Mesenchymal stem cell (in vitro differentiated cells and primary cell): ENCODE results near the gene KIF25.
A peak's percentile ranks its signal among the peaks of the same experiment; 100 is the strongest.

Source experiments
- DNase-seq: peaks from one replicate; pipeline ENCODE4 v3.0.0-alpha.2; 2013
- H2AFZ ChIP-seq: one replicate; pipeline ENCODE4 v1.6.1; 2013; ENCODE audit warnings: low read depth, mild to moderate bottlenecking, control low read depth, inconsistent platforms, low read length, moderate library complexity
- H2AK5ac ChIP-seq: 2 replicates; pipeline ENCODE4 v1.6.1; 2013; ENCODE audit warnings: low read length, moderate library complexity, mild to moderate bottlenecking, inconsistent platforms; ENCODE audit not compliant: severe bottlenecking
- H2BK120ac ChIP-seq: one replicate; pipeline ENCODE4 v1.6.1; 2013; ENCODE audit warnings: low read depth, mild to moderate bottlenecking, inconsistent platforms, low read length, moderate library complexity
- H2BK12ac ChIP-seq, 2 experiments: one replicate each; pipeline ENCODE4 v1.6.1; 2013; ENCODE audit warnings: inconsistent platforms in 2 of 2, low read length in 2 of 2, mild to moderate bottlenecking in 2 of 2, moderate library complexity in 2 of 2, control low read depth in 1 of 2
- H2BK15ac ChIP-seq: one replicate; pipeline ENCODE4 v1.6.1; 2013; ENCODE audit warnings: mild to moderate bottlenecking, low read depth, inconsistent platforms; ENCODE audit not compliant: poor library complexity, severe bottlenecking
- H2BK5ac ChIP-seq: 2 replicates; pipeline ENCODE4 v1.6.1; 2013; ENCODE audit warnings: low read depth, mild to moderate bottlenecking, low read length, control low read depth, inconsistent platforms; ENCODE audit not compliant: poor library complexity, severe bottlenecking
- H3K14ac ChIP-seq, 2 experiments: one replicate each; pipeline ENCODE4 v1.6.1; 2013; ENCODE audit warnings: inconsistent platforms in 2 of 2, low read length in 2 of 2, control low read depth in 1 of 2, mild to moderate bottlenecking in 1 of 2, moderate library complexity in 1 of 2
- H3K18ac ChIP-seq, 2 experiments: one replicate each; pipeline ENCODE4 v1.6.1; 2013; ENCODE audit warnings: inconsistent platforms in 2 of 2, low read length in 2 of 2, control low read depth in 1 of 2, low read depth in 1 of 2, mild to moderate bottlenecking in 1 of 2
- H3K23ac ChIP-seq, 2 experiments: one replicate each; pipeline ENCODE4 v1.6.1; 2013; ENCODE audit warnings: inconsistent platforms in 2 of 2, low read length in 2 of 2, mild to moderate bottlenecking in 2 of 2, moderate library complexity in 2 of 2, control low read depth in 1 of 2
- H3K27ac ChIP-seq: 2 replicates; pipeline ENCODE4 v1.5.1; 2013; ENCODE audit warnings: mild to moderate bottlenecking, moderate library complexity, low read length, control low read depth, inconsistent platforms; ENCODE audit not compliant: poor library complexity, severe bottlenecking
- H3K27me3 ChIP-seq, 2 experiments: 2 replicates each; pipeline versions ENCODE4 v1.6.1 to v1.7.0; 2013; ENCODE audit warnings: low read length in 2 of 2, mild to moderate bottlenecking in 2 of 2, moderate library complexity in 2 of 2, control low read depth in 1 of 2, inconsistent platforms in 1 of 2; ENCODE audit not compliant: control insufficient read depth in 1 of 2, insufficient read depth in 1 of 2
- H3K36me3 ChIP-seq, 2 experiments: 2 replicates each; pipeline versions ENCODE4 v1.6.1 to v1.7.0; 2013; ENCODE audit warnings: low read length in 2 of 2, control low read depth in 1 of 2, inconsistent platforms in 1 of 2, low read depth in 1 of 2, mild to moderate bottlenecking in 1 of 2; ENCODE audit not compliant: insufficient read depth in 2 of 2, control insufficient read depth in 1 of 2
- H3K4ac ChIP-seq, 2 experiments: one replicate each; pipeline ENCODE4 v1.6.1; 2013; ENCODE audit warnings: inconsistent platforms in 2 of 2, low read length in 2 of 2, mild to moderate bottlenecking in 2 of 2, moderate library complexity in 2 of 2, control low read depth in 1 of 2, low read depth in 1 of 2
- H3K4me1 ChIP-seq: 2 replicates; pipeline ENCODE4 v1.6.1; 2013; ENCODE audit warnings: low read depth, low read length, control low read depth; ENCODE audit not compliant: control insufficient read depth, insufficient read depth
- H3K4me2 ChIP-seq: 2 replicates; pipeline ENCODE4 v1.6.1; 2013; ENCODE audit warnings: low read length, mild to moderate bottlenecking, inconsistent platforms; ENCODE audit not compliant: poor library complexity, severe bottlenecking
- H3K4me3 ChIP-seq, 2 experiments: 2 replicates each; pipeline versions ENCODE4 v1.5.1 to v1.7.0; 2013; ENCODE audit warnings: low read length in 2 of 2, mild to moderate bottlenecking in 2 of 2, control low read depth in 1 of 2, low read depth in 1 of 2; ENCODE audit not compliant: insufficient read depth in 1 of 2
- H3K79me1 ChIP-seq: replicated peaks from 2 replicates; pipeline ENCODE4 v1.6.1; 2013; ENCODE audit warnings: mild to moderate bottlenecking, control low read depth, low read length, inconsistent platforms; ENCODE audit not compliant: poor library complexity, severe bottlenecking
- H3K9ac ChIP-seq: 2 replicates; pipeline ENCODE4 v1.7.0; 2013; ENCODE audit warnings: mild to moderate bottlenecking, low read length, moderate library complexity
- H3K9me3 ChIP-seq: 2 replicates; pipeline ENCODE4 v1.7.0; 2013; ENCODE audit warnings: mild to moderate bottlenecking, low read length; ENCODE audit not compliant: control insufficient read depth
- H4K8ac ChIP-seq: one replicate; pipeline ENCODE4 v1.6.1; 2013; ENCODE audit warnings: inconsistent platforms, mild to moderate bottlenecking, low read length, moderate library complexity
- H4K91ac ChIP-seq: one replicate; pipeline ENCODE4 v1.6.1; 2013; ENCODE audit warnings: mild to moderate bottlenecking, low read length, inconsistent platforms
- WGBS: methylation state at CpG from one replicate; pipeline ENCODE4 v1.1.7; 2013; ENCODE audit warnings: mixed read lengths; 5-methylcytosine and 5-hydroxymethylcytosine counted together

Gene KIF25

DNA sequence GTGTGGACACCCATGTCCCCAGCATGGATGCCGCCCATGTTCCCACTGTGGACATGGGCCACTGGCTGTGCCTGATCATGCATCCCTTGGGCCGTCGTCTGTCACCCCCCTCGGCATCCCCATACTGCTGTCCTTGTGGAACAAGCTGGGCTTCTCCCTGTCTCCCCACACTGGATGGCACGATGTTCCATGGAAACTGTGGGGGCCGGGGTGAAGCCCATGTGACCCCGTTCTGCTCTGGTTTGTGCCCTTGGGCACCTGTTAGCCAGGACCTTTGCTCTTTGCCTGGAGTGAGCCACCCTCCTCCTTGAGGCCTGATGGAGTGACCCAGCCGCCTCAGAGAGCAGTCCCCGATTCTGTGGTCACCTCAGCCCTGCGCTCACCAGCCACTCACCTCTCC is 89.1 kb downstream of the KIF25 start:
- WGBS: 95% methylated on average over 10 of the region's 10 CpGs
- peaks cover 46% of the 10 kb centered on the region for H3K4me1 ChIP-seq
- H3K4me2 ChIP-seq: no peak overlapping the region
- H3K23ac ChIP-seq: no peak overlapping the region
- H4K91ac ChIP-seq: no peak overlapping the region
- H2AK5ac ChIP-seq: peak overlapping the region; percentile 37
- H2BK15ac ChIP-seq: no peak overlapping the region
- H2BK5ac ChIP-seq: no peak overlapping the region
- H2BK120ac ChIP-seq: no peak overlapping the region
- no peaks in the 10 kb centered on the region for H3K79me1 ChIP-seq
- DNase-seq: no peak
- H3K9me3 ChIP-seq: no peaks in the 10 kb centered on the region
- peak overlapping the region; percentile 6 to 34 for H2BK12ac ChIP-seq
- peak overlapping the region; percentile 2 for H2AFZ ChIP-seq
- H3K18ac ChIP-seq: no peak overlapping the region
- no peak overlapping the region for H3K9ac ChIP-seq
- no peak overlapping the region for H3K4me3 ChIP-seq
- peak overlapping the region; percentile 27 for H4K8ac ChIP-seq
- H3K36me3 ChIP-seq: no peaks in the 10 kb centered on the region
- H3K27ac ChIP-seq: no peak overlapping the region
- H3K27me3 ChIP-seq: peaks cover 36 to 47% of the 10 kb centered on the region in 2 experiments
- no peak overlapping the region for H3K4ac ChIP-seq
- no peak overlapping the region for H3K14ac ChIP-seq

DNA sequence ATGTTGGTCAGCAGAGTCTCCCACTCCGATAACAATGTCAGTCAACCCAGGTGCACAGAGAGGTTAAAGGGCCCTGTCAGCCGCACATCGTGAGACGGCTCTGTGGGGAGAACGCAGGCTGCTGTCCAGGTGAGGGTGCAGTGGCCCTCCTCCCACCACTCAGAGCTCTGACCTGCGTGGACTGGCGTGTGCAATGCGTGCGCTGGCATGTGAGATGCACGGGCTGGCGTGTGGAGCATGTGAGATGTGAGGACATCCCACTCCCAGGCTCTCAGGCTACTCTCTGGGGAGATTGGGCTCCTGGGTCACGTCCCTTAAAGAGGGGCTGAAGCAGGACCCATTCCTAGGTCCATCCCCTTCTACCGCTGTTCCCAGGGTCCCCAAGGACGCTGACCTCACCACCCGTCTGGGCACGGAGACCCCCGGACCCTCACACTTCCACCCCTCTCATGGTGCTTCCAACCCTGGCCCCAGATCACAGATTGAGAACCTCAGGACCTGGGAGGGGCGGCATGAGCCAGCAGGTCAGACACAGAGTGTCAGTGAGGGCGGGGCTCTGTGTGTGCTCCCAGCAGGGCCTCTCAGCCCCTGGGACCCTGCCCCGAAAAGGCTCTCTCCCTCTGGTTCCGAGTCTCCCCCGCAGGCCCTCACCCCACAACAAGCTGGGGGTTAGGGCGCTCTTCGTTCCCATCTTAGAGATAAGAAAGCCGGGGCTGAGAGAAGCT is 90.1 kb downstream of the KIF25 start:
- Histone ChIP-seq H3K4me2 (no peak overlapping the region), H3K4me3 (no peak overlapping the region), H3K27me3 (peaks cover 26 to 39% of the 10 kb centered on the region in 2 experiments), H3K36me3 (no peaks in the 10 kb centered on the region), H3K4me1 (peaks cover 40% of the 10 kb centered on the region), H4K8ac (peak overlapping the region; percentile 53), H3K9me3 (peaks cover 4% of the 10 kb centered on the region), H3K18ac (peak overlapping the region; percentile 48 to 69), H4K91ac (peak overlapping the region; percentile 44), H3K79me1 (no peaks in the 10 kb centered on the region), H3K23ac (no peak overlapping the region), H3K14ac (no peak overlapping the region), H3K9ac (no peak overlapping the region), H2BK12ac (peak overlapping the region in 1 of 2 experiments; percentile 68), H3K27ac (no peak overlapping the region), H2AK5ac (no peak overlapping the region), H2BK15ac (peak overlapping the region; percentile 82), H3K4ac (peak overlapping the region in 1 of 2 experiments; percentile 13), H2BK5ac (no peak overlapping the region), H2BK120ac (peak overlapping the region; percentile 71), H2AFZ (no peak overlapping the region)
- 89% methylated on average over 25 of the region's 25 CpGs for WGBS
- DNase-seq: no peak

DNA sequence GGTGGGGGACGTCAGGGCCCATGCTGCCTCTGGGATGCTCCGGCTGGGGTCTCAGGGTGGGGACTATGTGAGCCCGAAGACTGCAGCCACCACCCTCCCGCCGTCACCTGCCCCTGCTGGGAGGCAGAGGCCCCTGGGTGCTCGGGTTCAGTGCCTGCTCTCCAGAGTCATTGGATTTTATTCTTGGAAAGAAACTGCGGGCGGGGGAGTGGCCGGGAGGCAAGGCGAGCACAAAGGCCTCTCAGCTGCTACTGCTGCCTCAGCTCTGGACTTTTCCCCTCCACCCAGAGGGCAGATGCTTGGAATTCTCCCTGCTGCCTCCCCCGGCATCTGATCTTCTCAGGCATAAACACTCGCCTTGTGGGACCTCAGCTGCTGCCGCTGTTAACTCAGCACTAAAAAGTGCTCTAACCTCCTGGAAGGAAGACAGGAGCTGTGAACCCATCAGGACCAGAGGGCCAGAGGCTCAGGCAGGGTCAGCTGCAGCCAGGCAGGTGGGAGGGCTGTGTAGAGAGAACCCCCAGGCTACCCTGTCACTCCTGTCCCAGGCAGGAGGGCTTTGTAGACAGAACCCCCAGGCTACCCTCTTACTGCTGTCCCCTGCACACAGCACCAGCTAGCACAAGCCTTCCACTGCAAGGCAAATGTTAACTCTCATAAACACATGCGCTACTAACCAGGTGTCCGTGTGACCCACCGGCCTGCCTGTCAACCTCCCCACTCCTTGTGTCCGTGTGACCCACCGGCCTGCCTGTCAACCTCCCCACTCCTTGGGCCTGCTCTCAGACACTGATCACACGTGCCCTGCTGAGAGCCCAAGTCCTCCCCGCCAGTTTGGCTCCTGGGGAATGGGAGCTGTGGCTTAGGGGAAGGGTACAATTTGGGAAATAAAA is 90.9 kb downstream of the KIF25 start:
- H4K91ac ChIP-seq: peak overlapping the region; percentile 91
- DNase-seq: peak; percentile 88
- 52% methylated on average over 19 of the region's 20 CpGs for WGBS
- H3K14ac ChIP-seq: peak overlapping the region in 1 of 2 experiments; percentile 78
- H3K27ac ChIP-seq: peak overlapping the region; percentile 43
- no peaks in the 10 kb centered on the region for H3K36me3 ChIP-seq
- peak overlapping the region; percentile 86 to 93 for H2BK12ac ChIP-seq
- no peak overlapping the region for H2BK5ac ChIP-seq
- no peak overlapping the region for H3K23ac ChIP-seq
- peaks cover 4% of the 10 kb centered on the region for H3K9me3 ChIP-seq
- no peaks in the 10 kb centered on the region for H3K79me1 ChIP-seq
- H3K27me3 ChIP-seq: peaks cover 18 to 31% of the 10 kb centered on the region in 2 experiments
- peak overlapping the region; percentile 53 for H4K8ac ChIP-seq
- peak overlapping the region; percentile 32 for H2AK5ac ChIP-seq
- H3K4me3 ChIP-seq: no peak overlapping the region
- H2BK120ac ChIP-seq: peak overlapping the region; percentile 71
- H3K4ac ChIP-seq: peak overlapping the region; percentile 27 to 46
- H3K9ac ChIP-seq: no peak overlapping the region
- H3K18ac ChIP-seq: peak overlapping the region; percentile 69 to 81
- peak overlapping the region; percentile 94 for H2BK15ac ChIP-seq
- peak overlapping the region; percentile 29 for H2AFZ ChIP-seq
- peak overlapping the region; percentile 36 for H3K4me2 ChIP-seq
- peaks cover 32% of the 10 kb centered on the region for H3K4me1 ChIP-seq
